Measurements from ENCODE around the gene SLC7A5. TPM values are rescaled to one million over a fixed set of nuclear protein-coding genes. Genes with fewer than 3 reads are reported as not detected.

SLC7A5 gene
- total and polyA plus RNA-seq, 2 of the 13 experiments (the other 11 are each of a cell fraction or from before 2014, with no cell fraction given) = 79.6 to 155 TPM

DNA sequence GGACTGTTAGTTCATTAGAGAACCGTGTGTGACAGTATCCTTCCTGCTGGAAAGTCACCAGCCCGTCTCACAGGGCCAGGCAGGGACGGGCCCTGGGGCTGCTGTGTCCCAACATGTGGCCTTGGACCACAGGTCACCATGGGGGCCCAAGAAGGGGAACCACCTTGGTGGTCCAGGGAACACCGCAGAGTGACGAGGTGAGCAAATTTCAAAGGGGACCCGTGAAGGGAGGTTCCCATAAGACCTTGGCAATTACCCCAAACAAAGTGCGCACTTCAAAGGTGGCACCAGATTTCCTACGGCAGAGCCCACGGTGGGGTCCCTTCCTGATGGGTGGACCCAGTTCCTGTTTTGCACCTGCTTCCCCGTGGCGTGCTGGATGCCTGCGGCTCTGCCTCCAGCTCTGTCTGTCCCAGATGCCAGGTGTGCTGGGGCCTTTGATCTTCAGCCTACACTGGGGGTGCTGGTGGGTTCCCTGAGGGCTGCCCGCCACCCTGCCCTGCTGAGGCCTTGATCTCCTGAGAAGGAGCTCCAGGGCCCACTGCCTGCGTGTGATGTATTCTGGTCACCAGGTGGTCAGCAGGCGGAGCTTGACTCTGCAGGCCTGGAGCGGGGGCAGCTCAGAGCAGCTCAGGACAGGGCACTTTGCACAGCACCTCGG, 27.0 kb downstream of the SLC7A5 start (continued):
- TF ChIP-seq, protein P1, sequence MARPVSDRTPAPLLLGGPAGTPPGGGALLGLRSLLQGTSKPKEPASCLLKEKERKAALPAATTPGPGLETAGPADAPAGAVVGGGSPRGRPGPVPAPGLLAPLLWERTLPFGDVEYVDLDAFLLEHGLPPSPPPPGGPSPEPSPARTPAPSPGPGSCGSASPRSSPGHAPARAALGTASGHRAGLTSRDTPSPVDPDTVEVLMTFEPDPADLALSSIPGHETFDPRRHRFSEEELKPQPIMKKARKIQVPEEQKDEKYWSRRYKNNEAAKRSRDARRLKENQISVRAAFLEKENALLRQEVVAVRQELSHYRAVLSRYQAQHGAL (CRISPR knock-in tag; IDR thresholded peaks at IDR 0.05; ENCODE audit: not compliant biosample characterization) = no peak
- peak; percentile 88; the same call in 1 of the 2 replicates for TF ChIP-seq SAFB2 (CRISPR knock-in tag; IDR thresholded peaks at IDR 0.05; ENCODE audit: borderline replicate concordance, low read depth)
- no peak; the same call in 1 of the 2 replicates for TF ChIP-seq ZFX (CRISPR knock-in tag; IDR thresholded peaks at IDR 0.05; ENCODE audit: low read depth)
- no peak for TF ChIP-seq ZFP36L2 (CRISPR knock-in tag; IDR thresholded peaks at IDR 0.05)
- TF ChIP-seq ZNF569 (CRISPR knock-in tag; IDR thresholded peaks at IDR 0.05; ENCODE audit: borderline replicate concordance) = no peak
- TF ChIP-seq, protein P2, sequence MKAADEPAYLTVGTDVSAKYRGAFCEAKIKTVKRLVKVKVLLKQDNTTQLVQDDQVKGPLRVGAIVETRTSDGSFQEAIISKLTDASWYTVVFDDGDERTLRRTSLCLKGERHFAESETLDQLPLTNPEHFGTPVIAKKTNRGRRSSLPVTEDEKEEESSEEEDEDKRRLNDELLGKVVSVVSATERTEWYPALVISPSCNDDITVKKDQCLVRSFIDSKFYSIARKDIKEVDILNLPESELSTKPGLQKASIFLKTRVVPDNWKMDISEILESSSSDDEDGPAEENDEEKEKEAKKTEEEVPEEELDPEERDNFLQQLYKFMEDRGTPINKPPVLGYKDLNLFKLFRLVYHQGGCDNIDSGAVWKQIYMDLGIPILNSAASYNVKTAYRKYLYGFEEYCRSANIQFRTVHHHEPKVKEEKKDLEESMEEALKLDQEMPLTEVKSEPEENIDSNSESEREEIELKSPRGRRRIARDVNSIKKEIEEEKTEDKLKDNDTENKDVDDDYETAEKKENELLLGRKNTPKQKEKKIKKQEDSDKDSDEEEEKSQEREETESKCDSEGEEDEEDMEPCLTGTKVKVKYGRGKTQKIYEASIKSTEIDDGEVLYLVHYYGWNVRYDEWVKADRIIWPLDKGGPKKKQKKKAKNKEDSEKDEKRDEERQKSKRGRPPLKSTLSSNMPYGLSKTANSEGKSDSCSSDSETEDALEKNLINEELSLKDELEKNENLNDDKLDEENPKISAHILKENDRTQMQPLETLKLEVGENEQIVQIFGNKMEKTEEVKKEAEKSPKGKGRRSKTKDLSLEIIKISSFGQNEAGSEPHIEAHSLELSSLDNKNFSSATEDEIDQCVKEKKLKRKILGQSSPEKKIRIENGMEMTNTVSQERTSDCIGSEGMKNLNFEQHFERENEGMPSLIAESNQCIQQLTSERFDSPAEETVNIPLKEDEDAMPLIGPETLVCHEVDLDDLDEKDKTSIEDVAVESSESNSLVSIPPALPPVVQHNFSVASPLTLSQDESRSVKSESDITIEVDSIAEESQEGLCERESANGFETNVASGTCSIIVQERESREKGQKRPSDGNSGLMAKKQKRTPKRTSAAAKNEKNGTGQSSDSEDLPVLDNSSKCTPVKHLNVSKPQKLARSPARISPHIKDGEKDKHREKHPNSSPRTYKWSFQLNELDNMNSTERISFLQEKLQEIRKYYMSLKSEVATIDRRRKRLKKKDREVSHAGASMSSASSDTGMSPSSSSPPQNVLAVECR (CRISPR knock-in tag; IDR thresholded peaks at IDR 0.05; ENCODE audit: borderline replicate concordance) = no peak
- peak; percentile 26; the same call in 1 of the 2 replicates for TF ChIP-seq KDM4B (CRISPR knock-in tag; IDR thresholded peaks at IDR 0.05)
- no peak for TF ChIP-seq NONO (IDR thresholded peaks at IDR 0.05)
- TF ChIP-seq NONO (CRISPR knock-in tag; conservative IDR thresholded peaks at IDR 0.05) = peak; percentile 12
- no peak for TF ChIP-seq HMGA1 (CRISPR knock-in tag; conservative IDR thresholded peaks at IDR 0.05)
- peak; percentile 44 for TF ChIP-seq SAP130 (CRISPR knock-in tag; IDR thresholded peaks at IDR 0.05; ENCODE audit: low read depth)
- no peak for TF ChIP-seq ZNF562 (CRISPR knock-in tag; IDR thresholded peaks at IDR 0.05; ENCODE audit: borderline replicate concordance)
- TF ChIP-seq, protein P3, sequence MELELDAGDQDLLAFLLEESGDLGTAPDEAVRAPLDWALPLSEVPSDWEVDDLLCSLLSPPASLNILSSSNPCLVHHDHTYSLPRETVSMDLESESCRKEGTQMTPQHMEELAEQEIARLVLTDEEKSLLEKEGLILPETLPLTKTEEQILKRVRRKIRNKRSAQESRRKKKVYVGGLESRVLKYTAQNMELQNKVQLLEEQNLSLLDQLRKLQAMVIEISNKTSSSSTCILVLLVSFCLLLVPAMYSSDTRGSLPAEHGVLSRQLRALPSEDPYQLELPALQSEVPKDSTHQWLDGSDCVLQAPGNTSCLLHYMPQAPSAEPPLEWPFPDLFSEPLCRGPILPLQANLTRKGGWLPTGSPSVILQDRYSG (CRISPR knock-in tag; IDR thresholded peaks at IDR 0.05) = no peak
- no peak for TF ChIP-seq BHLHE40 (IDR thresholded peaks at IDR 0.05; ENCODE audit: low read length)
- no peak; the same call in 1 of the 2 replicates for TF ChIP-seq SMAD3 (CRISPR knock-in tag; IDR thresholded peaks at IDR 0.05)
- TF ChIP-seq RBAK (CRISPR knock-in tag; IDR thresholded peaks at IDR 0.05) = no peak
- TF ChIP-seq SRSF9 (IDR thresholded peaks at IDR 0.05; ENCODE audit: borderline replicate concordance, insufficient read depth, low read depth, low read length, poor library complexity, severe bottlenecking) = no peak
- TF ChIP-seq TEAD3 (CRISPR knock-in tag; optimal IDR thresholded peaks at IDR 0.05; ENCODE audit: borderline replicate concordance) = peak; percentile 62
- no peak for TF ChIP-seq ATF1 (CRISPR knock-in tag; IDR thresholded peaks at IDR 0.05)
- TF ChIP-seq, protein P4, sequence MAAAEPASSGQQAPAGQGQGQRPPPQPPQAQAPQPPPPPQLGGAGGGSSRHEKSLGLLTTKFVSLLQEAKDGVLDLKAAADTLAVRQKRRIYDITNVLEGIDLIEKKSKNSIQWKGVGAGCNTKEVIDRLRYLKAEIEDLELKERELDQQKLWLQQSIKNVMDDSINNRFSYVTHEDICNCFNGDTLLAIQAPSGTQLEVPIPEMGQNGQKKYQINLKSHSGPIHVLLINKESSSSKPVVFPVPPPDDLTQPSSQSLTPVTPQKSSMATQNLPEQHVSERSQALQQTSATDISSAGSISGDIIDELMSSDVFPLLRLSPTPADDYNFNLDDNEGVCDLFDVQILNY (CRISPR knock-in tag; conservative IDR thresholded peaks at IDR 0.05) = no peak
- TF ChIP-seq, protein P5, sequence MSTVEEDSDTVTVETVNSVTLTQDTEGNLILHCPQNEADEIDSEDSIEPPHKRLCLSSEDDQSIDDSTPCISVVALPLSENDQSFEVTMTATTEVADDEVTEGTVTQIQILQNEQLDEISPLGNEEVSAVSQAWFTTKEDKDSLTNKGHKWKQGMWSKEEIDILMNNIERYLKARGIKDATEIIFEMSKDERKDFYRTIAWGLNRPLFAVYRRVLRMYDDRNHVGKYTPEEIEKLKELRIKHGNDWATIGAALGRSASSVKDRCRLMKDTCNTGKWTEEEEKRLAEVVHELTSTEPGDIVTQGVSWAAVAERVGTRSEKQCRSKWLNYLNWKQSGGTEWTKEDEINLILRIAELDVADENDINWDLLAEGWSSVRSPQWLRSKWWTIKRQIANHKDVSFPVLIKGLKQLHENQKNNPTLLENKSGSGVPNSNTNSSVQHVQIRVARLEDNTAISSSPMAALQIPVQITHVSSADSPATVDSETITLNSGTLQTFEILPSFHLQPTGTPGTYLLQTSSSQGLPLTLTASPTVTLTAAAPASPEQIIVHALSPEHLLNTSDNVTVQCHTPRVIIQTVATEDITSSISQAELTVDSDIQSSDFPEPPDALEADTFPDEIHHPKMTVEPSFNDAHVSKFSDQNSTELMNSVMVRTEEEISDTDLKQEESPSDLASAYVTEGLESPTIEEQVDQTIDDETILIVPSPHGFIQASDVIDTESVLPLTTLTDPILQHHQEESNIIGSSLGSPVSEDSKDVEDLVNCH (CRISPR knock-in tag; IDR thresholded peaks at IDR 0.05) = no peak
